Cardiac fibroblast (primary cell): ENCODE measurements around the gene NETO1.
A peak's percentile ranks its signal among the peaks of the same experiment; 100 is the strongest.

ENCODE experiments used
- DNase-seq, 2 donors: peaks; one replicate each; pipeline versions ENCODE4 v3.0.0 to v3.0.0-alpha.2; 2010; ENCODE audit warnings: low read depth in 2 of 2
- H3K4me3 ChIP-seq, 2 donors: replicated peaks in 1 of 2; 1 replicate in 1 of 2; 2 replicates in 1 of 2; pipeline ENCODE4 v1.5.1; 2011; ENCODE audit warnings: low read depth in 2 of 2, low read length in 2 of 2, mild to moderate bottlenecking in 2 of 2, moderate library complexity in 1 of 2
- CTCF ChIP-seq: IDR thresholded peaks from one replicate; pipeline ENCODE4 v1.5.1; 2011; ENCODE audit warnings: low read depth, mild to moderate bottlenecking, low read length, inconsistent platforms

The NETO1 gene

GRCh38 chr18:72762515-72763122, 105.2 kb downstream of the NETO1 start:
- DNase-seq, result peak; percentile 70 to 81
- peak; percentile 55 for TF ChIP-seq CTCF
- H3K4me3 ChIP-seq, result no peak overlapping the region

- no peak overlapping the region for H3K4me3 ChIP-seq
- TF ChIP-seq CTCF, result no peak
These were observed 115.6 kb downstream of the NETO1 start for GRCh38 chr18:72752220-72752619.

GRCh38 chr18:72742002-72742401, 125.8 kb downstream of the NETO1 start:
- TF ChIP-seq CTCF, result no peak
- peak in 1 of 2 donors; percentile 3 for DNase-seq

More at GRCh38 chr18:72752220-72752619, 115.6 kb downstream of the NETO1 start:
- DNase-seq, result no peak

GRCh38 chr18:72738136-72738535, 129.7 kb downstream of the NETO1 start:
- no peak for TF ChIP-seq CTCF
- DNase-seq, result no peak

More at GRCh38 chr18:72742002-72742401, 125.8 kb downstream of the NETO1 start:
- H3K4me3 ChIP-seq, result no peak overlapping the region

GRCh38 chr18:72727776-72728175, 140.0 kb downstream of the NETO1 start:
- DNase-seq, result no peak
- TF ChIP-seq CTCF, result no peak
- H3K4me3 ChIP-seq, result no peak overlapping the region

More at GRCh38 chr18:72738136-72738535, 129.7 kb downstream of the NETO1 start:
- H3K4me3 ChIP-seq, result no peak overlapping the region

GRCh38 chr18:72727038-72727655, 140.6 kb downstream of the NETO1 start:
- H3K4me3 ChIP-seq, result no peak overlapping the region
- no peak for DNase-seq
- no peak for TF ChIP-seq CTCF
